Measurements from ENCODE around the gene FUNDC2. TPM values are rescaled to one million over a fixed set of nuclear protein-coding genes. Genes with fewer than 3 reads are reported as not detected.
"Not testable (repeated sequence)": the region's sequence is repeated elsewhere in the genome, so short reads cannot be mapped to it uniquely, and the experiment has no call there.

The FUNDC2 gene
- total RNA-seq, 2 donors from 2014 or later = 54.7 to 57.2 TPM

DNA sequence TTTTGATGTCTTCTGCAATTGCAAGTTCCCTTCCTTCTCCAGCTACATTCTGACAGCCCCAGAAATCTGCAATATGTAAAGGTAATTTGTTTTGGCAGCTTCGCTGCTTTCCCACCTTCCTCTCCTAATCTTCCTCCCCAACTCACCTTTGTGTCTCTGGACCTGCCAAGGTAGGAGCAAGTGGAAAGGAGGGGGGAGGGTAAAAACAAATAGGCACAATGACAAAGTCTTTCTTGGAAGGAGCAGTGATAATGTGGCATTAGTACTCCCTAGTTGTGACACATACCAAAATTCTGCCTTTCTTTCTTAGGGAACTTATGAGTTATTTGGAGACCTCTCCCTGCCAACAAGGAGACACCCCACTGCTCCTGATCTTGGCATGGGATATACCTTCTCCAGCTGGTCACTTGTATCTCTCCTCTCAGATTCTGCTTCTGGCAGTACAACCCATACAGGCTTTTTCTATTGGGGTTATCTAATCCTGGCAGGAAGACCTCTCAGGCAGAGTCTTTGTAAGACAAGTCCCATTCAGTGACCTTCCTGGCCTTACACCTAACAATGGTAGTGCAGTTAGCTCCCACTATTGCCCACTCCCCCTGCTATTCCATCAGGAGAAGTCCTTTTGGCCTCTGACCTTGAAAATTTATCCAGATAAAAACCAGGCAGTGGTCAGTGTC is 28.3 kb upstream of the FUNDC2 start:
- Histone ChIP-seq H3K9ac (ENCODE audit: low read depth in 2 of 2, low read length in 2 of 2) (no peak overlapping the region), H3K27ac (no peak overlapping the region), H3K4me1 (no peaks in the 10 kb centered on the region), H3K36me3 (no peaks in the 10 kb centered on the region), H3K9me3 (no peaks in the 10 kb centered on the region), H3K4me3 (no peak overlapping the region), H3K27me3 (no peaks in the 10 kb centered on the region)
- no peak for DNase-seq
- intact Hi-C loops (cut with DNase I) = no loop called here
- TF ChIP-seq, protein P1, sequence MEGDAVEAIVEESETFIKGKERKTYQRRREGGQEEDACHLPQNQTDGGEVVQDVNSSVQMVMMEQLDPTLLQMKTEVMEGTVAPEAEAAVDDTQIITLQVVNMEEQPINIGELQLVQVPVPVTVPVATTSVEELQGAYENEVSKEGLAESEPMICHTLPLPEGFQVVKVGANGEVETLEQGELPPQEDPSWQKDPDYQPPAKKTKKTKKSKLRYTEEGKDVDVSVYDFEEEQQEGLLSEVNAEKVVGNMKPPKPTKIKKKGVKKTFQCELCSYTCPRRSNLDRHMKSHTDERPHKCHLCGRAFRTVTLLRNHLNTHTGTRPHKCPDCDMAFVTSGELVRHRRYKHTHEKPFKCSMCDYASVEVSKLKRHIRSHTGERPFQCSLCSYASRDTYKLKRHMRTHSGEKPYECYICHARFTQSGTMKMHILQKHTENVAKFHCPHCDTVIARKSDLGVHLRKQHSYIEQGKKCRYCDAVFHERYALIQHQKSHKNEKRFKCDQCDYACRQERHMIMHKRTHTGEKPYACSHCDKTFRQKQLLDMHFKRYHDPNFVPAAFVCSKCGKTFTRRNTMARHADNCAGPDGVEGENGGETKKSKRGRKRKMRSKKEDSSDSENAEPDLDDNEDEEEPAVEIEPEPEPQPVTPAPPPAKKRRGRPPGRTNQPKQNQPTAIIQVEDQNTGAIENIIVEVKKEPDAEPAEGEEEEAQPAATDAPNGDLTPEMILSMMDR (IDR thresholded peaks at IDR 0.05) = no peak

DNA sequence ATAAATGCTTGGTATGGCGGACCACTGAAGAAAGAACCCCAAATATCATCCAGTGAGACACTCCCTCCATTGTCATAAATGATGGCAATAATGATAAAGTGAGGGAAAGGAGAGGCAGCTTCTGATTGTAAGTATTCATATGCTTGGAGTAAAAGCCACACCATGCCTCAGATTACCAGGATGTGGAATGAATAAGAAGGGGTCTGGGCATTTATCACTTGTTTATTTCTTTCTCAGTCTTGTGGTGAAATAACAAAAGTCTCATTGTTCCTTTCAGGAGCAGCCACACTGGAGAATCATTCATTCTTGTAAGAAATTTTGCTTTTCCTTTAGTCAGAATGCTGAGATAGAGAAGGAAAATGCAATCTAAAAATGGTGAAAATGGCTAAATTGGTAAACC is 25.8 kb upstream of the FUNDC2 start:
- Histone ChIP-seq H3K9me3 (no peaks in the 10 kb centered on the region), H3K4me1 (no peaks in the 10 kb centered on the region), H3K36me3 (no peaks in the 10 kb centered on the region), H3K27ac (no peak overlapping the region), H3K4me3 (no peak overlapping the region), H3K9ac (ENCODE audit: low read depth in 2 of 2, low read length in 2 of 2) (no peak overlapping the region), H3K27me3 (no peaks in the 10 kb centered on the region)
- TF ChIP-seq, protein P1 (IDR thresholded peaks at IDR 0.05) = no peak
- intact Hi-C loops (cut with DNase I) = no loop called here
- no peak for DNase-seq

DNA sequence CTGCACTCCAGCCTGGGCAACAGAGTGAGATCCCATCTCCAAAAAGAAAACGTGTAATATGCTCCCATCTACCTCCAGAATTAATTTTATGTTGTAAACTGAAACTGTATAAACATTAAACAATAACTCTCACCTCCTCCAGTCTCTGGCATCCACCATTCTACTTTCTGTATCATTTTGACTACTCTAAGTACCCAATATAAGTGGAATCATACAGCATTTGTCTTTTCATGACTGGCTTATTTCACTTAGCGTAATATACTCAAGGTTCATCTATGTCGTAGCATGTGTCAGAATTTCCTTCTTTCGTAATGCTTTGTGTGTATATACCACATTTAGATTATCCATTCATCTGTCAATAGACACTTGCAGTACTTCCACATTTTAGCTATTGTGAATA is 24.8 kb upstream of the FUNDC2 start:
- Histone ChIP-seq H3K9ac (ENCODE audit: low read depth in 2 of 2, low read length in 2 of 2) (no peak overlapping the region), H3K4me3 (no peak overlapping the region), H3K27me3 (no peaks in the 10 kb centered on the region), H3K4me1 (no peaks in the 10 kb centered on the region), H3K27ac (no peak overlapping the region), H3K9me3 (no peaks in the 10 kb centered on the region), H3K36me3 (no peaks in the 10 kb centered on the region)
- intact Hi-C loops (cut with DNase I) = no loop called here
- DNase-seq = no peak
- TF ChIP-seq, protein P1 (IDR thresholded peaks at IDR 0.05) = no peak

DNA sequence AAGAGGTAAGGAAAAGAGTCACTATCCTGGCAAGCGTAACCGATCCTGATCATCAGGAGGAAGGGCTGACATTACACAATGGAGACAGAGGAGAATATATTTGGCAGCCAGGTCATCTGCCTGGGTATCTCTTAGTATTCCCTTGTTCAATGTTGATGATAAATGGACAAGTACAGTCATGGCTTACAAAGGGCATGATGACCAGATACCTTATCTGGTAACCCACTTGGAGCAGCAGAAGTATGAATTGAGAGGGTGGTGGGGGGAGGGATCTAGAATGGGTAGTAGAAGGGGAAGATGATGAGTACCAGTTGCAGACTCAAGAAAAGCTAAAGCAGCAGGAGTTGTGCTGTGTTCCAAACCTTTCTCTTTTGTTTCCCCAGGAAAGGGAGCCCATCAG is 21.5 kb upstream of the FUNDC2 start:
- H3K4me1 ChIP-seq = no peaks in the 10 kb centered on the region
- H3K27me3 ChIP-seq = no peaks in the 10 kb centered on the region
- no peak overlapping the region for H3K4me3 ChIP-seq
- H3K9ac ChIP-seq (ENCODE audit: low read depth in 2 of 2, low read length in 2 of 2) = no peak overlapping the region
- no peaks in the 10 kb centered on the region for H3K9me3 ChIP-seq
- DNase-seq = no peak
- no peaks in the 10 kb centered on the region for H3K36me3 ChIP-seq
- intact Hi-C loops (cut with DNase I) = no loop called here
- TF ChIP-seq, protein P1 (IDR thresholded peaks at IDR 0.05) = no peak
- no peak overlapping the region for H3K27ac ChIP-seq

DNA sequence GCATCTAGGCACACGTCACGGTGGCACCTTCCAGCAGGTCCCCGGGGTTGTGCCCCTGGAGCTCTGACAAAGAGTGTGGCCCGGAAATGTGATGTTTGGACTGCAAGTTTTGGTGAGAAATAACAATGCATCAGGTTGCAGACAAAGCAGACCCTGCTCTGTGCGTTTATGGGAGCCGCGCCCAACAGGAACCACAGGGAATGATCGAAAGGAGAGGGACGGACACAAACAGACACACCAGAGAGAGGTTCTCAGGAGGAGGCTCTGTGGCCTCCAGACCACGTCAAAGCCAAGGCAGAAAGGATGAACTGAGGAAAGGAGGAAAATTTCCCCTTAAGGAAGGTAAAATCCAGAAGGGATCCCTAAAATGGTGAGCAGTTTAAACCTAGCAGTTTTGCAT is 20.3 kb upstream of the FUNDC2 start:
- H3K36me3 ChIP-seq; DNase-seq; H3K9me3 ChIP-seq; H3K27me3 ChIP-seq; H3K9ac ChIP-seq (ENCODE audit: low read depth in 2 of 2, low read length in 2 of 2); H3K27ac ChIP-seq; intact Hi-C loops (cut with DNase I); H3K4me3 ChIP-seq; H3K4me1 ChIP-seq: not testable (repeated sequence)

DNA sequence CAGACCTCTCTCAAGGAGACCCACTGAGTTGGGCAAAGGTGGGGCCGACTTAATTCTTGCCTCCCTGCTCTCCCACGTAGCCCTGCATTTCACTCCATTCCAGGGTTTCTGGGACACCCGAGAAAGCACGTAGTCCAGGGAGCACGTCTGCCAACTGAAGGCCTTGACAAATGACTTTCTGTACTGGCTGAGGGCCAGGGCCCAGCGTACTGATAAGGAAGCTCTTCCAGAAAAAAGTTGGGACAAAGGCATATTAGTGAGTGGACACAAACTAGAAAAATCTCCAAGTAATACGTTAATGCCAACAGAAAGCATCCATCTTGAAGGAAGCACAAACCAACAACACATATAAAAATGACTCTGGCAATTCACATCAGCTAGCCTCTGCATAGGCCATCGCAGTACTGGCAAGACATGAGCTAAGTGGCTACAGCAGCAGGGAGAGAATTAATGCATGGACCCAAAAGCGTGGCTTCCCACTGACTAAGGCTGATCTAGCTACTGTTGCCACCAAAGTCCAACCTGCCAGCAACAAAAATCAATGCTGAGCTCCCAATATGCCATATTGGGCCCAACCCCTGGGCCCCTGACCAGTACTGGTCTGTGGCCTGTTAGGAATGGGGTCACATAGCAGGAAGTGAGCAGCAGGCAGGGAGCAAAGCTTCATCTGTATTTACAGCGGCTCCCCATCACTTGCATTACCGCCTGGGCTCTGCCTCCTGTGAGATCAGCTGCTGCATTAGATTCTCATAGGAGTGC is 19.6 kb upstream of the FUNDC2 start:
- H3K4me3 ChIP-seq; H3K27me3 ChIP-seq; H3K9me3 ChIP-seq; DNase-seq; intact Hi-C loops (cut with DNase I); H3K4me1 ChIP-seq; H3K9ac ChIP-seq (ENCODE audit: low read depth in 2 of 2, low read length in 2 of 2); H3K27ac ChIP-seq; H3K36me3 ChIP-seq: not testable (repeated sequence)

DNA sequence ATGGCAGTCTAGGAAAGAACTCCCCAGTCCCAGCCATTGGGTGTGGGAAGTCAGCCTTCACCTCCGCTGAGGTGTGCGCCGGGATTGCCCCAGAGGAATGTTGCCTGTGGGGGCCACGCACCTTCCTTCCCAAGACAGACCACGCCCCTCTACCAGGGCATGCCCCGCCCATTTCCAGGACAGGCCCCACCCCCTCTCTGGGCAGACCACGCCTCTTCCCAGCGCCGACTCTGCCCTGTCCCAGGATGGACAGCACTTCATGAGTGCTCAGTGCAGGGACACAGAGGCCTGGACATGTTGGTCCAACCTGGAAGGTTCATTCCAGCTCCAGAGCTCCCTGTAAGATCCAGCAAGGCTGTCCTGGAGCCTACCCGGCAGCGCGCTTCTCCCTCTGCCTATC is 18.1 kb upstream of the FUNDC2 start:
- DNase-seq; H3K4me3 ChIP-seq; intact Hi-C loops (cut with DNase I); H3K27me3 ChIP-seq; H3K9me3 ChIP-seq; H3K9ac ChIP-seq (ENCODE audit: low read depth in 2 of 2, low read length in 2 of 2); H3K4me1 ChIP-seq; H3K27ac ChIP-seq; H3K36me3 ChIP-seq: not testable (repeated sequence)
